ENCODE results near the gene CLMN. TPM values are rescaled to one million over a fixed set of nuclear protein-coding genes. Genes with fewer than 3 reads are reported as not detected.
A peak's percentile ranks its signal among the peaks of the same experiment; 100 is the strongest.

CLMN gene
- total and polyA plus RNA-seq, 2 of the 13 experiments (the other 11 are each of a cell fraction or from before 2014, with no cell fraction given), result 15.1 to 16.7 TPM

DNA sequence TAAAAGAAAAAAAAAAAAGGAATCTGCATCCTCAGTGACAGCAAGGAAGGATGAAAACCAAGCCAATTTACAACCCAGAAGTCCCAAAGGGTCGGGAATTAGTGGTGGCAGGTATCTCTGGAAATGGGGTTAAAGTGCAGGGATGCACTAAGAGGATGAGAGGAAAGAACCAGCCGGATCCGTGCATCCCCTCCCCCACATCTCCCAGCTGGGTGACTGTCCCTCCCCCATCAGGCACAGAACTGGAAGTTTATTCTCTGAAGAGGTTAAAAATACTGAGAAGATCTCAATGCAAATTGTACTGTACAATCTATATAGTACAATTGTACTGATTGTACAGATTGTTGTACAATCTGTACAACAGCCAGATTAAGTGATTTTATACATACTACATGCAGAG is 15.4 kb downstream of the CLMN start:
- Histone ChIP-seq H2AFZ (ENCODE audit: low read length) (no peak overlapping the region), H3K36me3 (replicated peaks in 1 of 2; ENCODE audit: control insufficient read depth in 1 of 2, insufficient read depth in 2 of 2, low read length in 2 of 2) (no peaks in the 10 kb centered on the region), H3K79me2 (ENCODE audit: insufficient read depth, low read length) (peaks cover 8% of the 10 kb centered on the region), H3K9ac (ENCODE audit: insufficient read depth, low read depth, low read length) (no peak overlapping the region), H3K27me3 (ENCODE audit: control insufficient read depth in 1 of 2, insufficient read depth in 2 of 2, low read length in 2 of 2) (no peaks in the 10 kb centered on the region), H3K4me1 (ENCODE audit: insufficient read depth, low read length) (peaks cover 86% of the 10 kb centered on the region), H3K4me2 (ENCODE audit: low read depth, low read length) (no peak overlapping the region), H3K4me3 (replicated peaks in 1 of 3; ENCODE audit: insufficient read depth in 1 of 3, low read depth in 2 of 3, low read length in 3 of 3) (no peak overlapping the region), H3K27ac (ENCODE audit: extremely low read length, insufficient read depth, low read length) (no peak overlapping the region), H4K20me1 (ENCODE audit: insufficient read depth, low read length) (no peaks in the 10 kb centered on the region), H3K9me3 (ENCODE audit: low read length) (no peaks in the 10 kb centered on the region)
- in situ Hi-C loops (cut with HindIII; ENCODE audit: extremely low pct_ligation_motif_present, low pct_unique_long_range_greater_than_20kb) (no loop called here), intact Hi-C loops (cut with micrococcal nuclease; ENCODE audit: unreplicated experiment) (no loop called here)
- FAIRE-seq (peak; percentile 30), ATAC-seq (no peak), DNase-seq (ENCODE audit: low spot score) (no peak)
- no TSS peak for BruUV-seq (replicated peaks)
- WGBS (ENCODE audit: low lambda C conversion rate), result 23% methylated on average over 3 of the region's 3 CpGs
- CTCF ChIA-PET (ENCODE audit: low intra/inter-chr PET ratio, low total read pairs), result no interaction called here
- POLR2A ChIA-PET, result no interaction called here
- TF ChIP-seq ZNF572 (CRISPR knock-in tag; IDR thresholded peaks at IDR 0.05), result no peak
- no peak for TF ChIP-seq MAZ (IDR thresholded peaks at IDR 0.05; ENCODE audit: borderline replicate concordance, low read depth, low read length)
- TF ChIP-seq MAZ (CRISPR knock-in tag; IDR thresholded peaks at IDR 0.05; ENCODE audit: low read depth), result no peak
- TF ChIP-seq, protein P1, sequence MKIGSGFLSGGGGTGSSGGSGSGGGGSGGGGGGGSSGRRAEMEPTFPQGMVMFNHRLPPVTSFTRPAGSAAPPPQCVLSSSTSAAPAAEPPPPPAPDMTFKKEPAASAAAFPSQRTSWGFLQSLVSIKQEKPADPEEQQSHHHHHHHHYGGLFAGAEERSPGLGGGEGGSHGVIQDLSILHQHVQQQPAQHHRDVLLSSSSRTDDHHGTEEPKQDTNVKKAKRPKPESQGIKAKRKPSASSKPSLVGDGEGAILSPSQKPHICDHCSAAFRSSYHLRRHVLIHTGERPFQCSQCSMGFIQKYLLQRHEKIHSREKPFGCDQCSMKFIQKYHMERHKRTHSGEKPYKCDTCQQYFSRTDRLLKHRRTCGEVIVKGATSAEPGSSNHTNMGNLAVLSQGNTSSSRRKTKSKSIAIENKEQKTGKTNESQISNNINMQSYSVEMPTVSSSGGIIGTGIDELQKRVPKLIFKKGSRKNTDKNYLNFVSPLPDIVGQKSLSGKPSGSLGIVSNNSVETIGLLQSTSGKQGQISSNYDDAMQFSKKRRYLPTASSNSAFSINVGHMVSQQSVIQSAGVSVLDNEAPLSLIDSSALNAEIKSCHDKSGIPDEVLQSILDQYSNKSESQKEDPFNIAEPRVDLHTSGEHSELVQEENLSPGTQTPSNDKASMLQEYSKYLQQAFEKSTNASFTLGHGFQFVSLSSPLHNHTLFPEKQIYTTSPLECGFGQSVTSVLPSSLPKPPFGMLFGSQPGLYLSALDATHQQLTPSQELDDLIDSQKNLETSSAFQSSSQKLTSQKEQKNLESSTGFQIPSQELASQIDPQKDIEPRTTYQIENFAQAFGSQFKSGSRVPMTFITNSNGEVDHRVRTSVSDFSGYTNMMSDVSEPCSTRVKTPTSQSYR (CRISPR knock-in tag; IDR thresholded peaks at IDR 0.05; ENCODE audit: borderline replicate concordance), result peak; percentile 53; the same call in 1 of the 2 replicates
- TF ChIP-seq, protein P2, sequence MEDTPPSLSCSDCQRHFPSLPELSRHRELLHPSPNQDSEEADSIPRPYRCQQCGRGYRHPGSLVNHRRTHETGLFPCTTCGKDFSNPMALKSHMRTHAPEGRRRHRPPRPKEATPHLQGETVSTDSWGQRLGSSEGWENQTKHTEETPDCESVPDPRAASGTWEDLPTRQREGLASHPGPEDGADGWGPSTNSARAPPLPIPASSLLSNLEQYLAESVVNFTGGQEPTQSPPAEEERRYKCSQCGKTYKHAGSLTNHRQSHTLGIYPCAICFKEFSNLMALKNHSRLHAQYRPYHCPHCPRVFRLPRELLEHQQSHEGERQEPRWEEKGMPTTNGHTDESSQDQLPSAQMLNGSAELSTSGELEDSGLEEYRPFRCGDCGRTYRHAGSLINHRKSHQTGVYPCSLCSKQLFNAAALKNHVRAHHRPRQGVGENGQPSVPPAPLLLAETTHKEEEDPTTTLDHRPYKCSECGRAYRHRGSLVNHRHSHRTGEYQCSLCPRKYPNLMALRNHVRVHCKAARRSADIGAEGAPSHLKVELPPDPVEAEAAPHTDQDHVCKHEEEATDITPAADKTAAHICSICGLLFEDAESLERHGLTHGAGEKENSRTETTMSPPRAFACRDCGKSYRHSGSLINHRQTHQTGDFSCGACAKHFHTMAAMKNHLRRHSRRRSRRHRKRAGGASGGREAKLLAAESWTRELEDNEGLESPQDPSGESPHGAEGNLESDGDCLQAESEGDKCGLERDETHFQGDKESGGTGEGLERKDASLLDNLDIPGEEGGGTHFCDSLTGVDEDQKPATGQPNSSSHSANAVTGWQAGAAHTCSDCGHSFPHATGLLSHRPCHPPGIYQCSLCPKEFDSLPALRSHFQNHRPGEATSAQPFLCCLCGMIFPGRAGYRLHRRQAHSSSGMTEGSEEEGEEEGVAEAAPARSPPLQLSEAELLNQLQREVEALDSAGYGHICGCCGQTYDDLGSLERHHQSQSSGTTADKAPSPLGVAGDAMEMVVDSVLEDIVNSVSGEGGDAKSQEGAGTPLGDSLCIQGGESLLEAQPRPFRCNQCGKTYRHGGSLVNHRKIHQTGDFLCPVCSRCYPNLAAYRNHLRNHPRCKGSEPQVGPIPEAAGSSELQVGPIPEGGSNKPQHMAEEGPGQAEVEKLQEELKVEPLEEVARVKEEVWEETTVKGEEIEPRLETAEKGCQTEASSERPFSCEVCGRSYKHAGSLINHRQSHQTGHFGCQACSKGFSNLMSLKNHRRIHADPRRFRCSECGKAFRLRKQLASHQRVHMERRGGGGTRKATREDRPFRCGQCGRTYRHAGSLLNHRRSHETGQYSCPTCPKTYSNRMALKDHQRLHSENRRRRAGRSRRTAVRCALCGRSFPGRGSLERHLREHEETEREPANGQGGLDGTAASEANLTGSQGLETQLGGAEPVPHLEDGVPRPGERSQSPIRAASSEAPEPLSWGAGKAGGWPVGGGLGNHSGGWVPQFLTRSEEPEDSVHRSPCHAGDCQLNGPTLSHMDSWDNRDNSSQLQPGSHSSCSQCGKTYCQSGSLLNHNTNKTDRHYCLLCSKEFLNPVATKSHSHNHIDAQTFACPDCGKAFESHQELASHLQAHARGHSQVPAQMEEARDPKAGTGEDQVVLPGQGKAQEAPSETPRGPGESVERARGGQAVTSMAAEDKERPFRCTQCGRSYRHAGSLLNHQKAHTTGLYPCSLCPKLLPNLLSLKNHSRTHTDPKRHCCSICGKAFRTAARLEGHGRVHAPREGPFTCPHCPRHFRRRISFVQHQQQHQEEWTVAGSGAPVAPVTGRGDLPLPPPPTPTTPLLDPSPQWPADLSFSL (CRISPR knock-in tag; IDR thresholded peaks at IDR 0.05), result no peak
- TF ChIP-seq KDM1A (CRISPR knock-in tag; IDR thresholded peaks at IDR 0.05), result no peak
- TF ChIP-seq RAD51 (IDR thresholded peaks at IDR 0.05; ENCODE audit: borderline replicate concordance), result no peak
- TF ChIP-seq ZZZ3 (CRISPR knock-in tag; IDR thresholded peaks at IDR 0.05; ENCODE audit: borderline replicate concordance), result no peak
- TF ChIP-seq, protein P3, sequence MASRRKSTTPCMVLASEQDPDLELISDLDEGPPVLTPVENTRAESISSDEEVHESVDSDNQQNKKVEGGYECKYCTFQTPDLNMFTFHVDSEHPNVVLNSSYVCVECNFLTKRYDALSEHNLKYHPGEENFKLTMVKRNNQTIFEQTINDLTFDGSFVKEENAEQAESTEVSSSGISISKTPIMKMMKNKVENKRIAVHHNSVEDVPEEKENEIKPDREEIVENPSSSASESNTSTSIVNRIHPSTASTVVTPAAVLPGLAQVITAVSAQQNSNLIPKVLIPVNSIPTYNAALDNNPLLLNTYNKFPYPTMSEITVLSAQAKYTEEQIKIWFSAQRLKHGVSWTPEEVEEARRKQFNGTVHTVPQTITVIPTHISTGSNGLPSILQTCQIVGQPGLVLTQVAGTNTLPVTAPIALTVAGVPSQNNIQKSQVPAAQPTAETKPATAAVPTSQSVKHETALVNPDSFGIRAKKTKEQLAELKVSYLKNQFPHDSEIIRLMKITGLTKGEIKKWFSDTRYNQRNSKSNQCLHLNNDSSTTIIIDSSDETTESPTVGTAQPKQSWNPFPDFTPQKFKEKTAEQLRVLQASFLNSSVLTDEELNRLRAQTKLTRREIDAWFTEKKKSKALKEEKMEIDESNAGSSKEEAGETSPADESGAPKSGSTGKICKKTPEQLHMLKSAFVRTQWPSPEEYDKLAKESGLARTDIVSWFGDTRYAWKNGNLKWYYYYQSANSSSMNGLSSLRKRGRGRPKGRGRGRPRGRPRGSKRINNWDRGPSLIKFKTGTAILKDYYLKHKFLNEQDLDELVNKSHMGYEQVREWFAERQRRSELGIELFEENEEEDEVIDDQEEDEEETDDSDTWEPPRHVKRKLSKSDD (CRISPR knock-in tag; IDR thresholded peaks at IDR 0.05; ENCODE audit: low read depth), result no peak
- no peak for TF ChIP-seq SALL2 (CRISPR knock-in tag; IDR thresholded peaks at IDR 0.05)
- TF ChIP-seq HHEX (CRISPR knock-in tag; IDR thresholded peaks at IDR 0.05), result no peak
- TF ChIP-seq, protein P4, sequence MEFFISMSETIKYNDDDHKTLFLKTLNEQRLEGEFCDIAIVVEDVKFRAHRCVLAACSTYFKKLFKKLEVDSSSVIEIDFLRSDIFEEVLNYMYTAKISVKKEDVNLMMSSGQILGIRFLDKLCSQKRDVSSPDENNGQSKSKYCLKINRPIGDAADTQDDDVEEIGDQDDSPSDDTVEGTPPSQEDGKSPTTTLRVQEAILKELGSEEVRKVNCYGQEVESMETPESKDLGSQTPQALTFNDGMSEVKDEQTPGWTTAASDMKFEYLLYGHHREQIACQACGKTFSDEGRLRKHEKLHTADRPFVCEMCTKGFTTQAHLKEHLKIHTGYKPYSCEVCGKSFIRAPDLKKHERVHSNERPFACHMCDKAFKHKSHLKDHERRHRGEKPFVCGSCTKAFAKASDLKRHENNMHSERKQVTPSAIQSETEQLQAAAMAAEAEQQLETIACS (CRISPR knock-in tag; IDR thresholded peaks at IDR 0.05), result no peak

Measured in HepG2 (cell line).